Cardiac muscle cell (in vitro differentiated cells and primary cell): ENCODE data around the gene PSD2. TPM values are rescaled to one million over a fixed set of nuclear protein-coding genes. Genes with fewer than 3 reads are reported as not detected.

ENCODE experiments used
- DNase-seq, 2 donors: peaks; one replicate each; pipeline versions ENCODE4 v3.0.0 to v3.0.0-alpha.2; 2010 to 2017; ENCODE audit warnings: low read depth in 1 of 2, low spot score in 1 of 2
- H3K27ac ChIP-seq: fragments of 200-600 bp; sonication (generic); 2 replicates; pipeline ENCODE4 v1.5.1; 2016
- H3K27me3 ChIP-seq: fragments of 200-600 bp; sonication (generic); 2 replicates; pipeline ENCODE4 v1.6.0; 2016; ENCODE audit warnings: control low read depth
- H3K36me3 ChIP-seq: fragments of 200-600 bp; sonication (generic); 2 replicates; pipeline ENCODE4 v1.5.1; 2016; ENCODE audit warnings: control low read depth
- H3K4me1 ChIP-seq: fragments of 200-600 bp; sonication (generic); 2 replicates; pipeline ENCODE4 v1.8.1; 2017; ENCODE audit warnings: low read depth, mild to moderate bottlenecking, mixed run types
- H3K4me3 ChIP-seq: fragments of 200-600 bp; sonication (generic); 2 replicates; pipeline ENCODE4 v1.5.1; 2016; ENCODE audit warnings: mild to moderate bottlenecking
- H3K9me3 ChIP-seq: fragments of 200-600 bp; sonication (generic); 2 replicates; pipeline ENCODE4 v1.5.1; 2017; ENCODE audit warnings: low read depth, mild to moderate bottlenecking, control low read depth
- polyA plus RNA-seq: library from polyadenylated mRNA; unstranded; fragments of >200 nt; fragmentation: Nextera tagmentation; extraction: Ambion mirVana; gene quantifications from 2 replicates; pipeline ENCODE4 v1.2.1, GENCODE V29; 2016
- total RNA-seq: library from RNA; depleted of rRNA; stranded (reverse); fragments of >200 nt; gene quantifications from 2 replicates; pipeline ENCODE4 v1.2.3, GENCODE V29; 2016
- TF ChIP-seq, protein P1 (sequence below): IDR thresholded peaks from 2 replicates; pipeline ENCODE4 v1.5.1; 2012; ENCODE audit warnings: low read depth, mild to moderate bottlenecking, low read length

The PSD2 gene
- total and polyA plus RNA-seq, 2 experiments from 2014 or later: 0.04 to 0.48 TPM

DNA sequence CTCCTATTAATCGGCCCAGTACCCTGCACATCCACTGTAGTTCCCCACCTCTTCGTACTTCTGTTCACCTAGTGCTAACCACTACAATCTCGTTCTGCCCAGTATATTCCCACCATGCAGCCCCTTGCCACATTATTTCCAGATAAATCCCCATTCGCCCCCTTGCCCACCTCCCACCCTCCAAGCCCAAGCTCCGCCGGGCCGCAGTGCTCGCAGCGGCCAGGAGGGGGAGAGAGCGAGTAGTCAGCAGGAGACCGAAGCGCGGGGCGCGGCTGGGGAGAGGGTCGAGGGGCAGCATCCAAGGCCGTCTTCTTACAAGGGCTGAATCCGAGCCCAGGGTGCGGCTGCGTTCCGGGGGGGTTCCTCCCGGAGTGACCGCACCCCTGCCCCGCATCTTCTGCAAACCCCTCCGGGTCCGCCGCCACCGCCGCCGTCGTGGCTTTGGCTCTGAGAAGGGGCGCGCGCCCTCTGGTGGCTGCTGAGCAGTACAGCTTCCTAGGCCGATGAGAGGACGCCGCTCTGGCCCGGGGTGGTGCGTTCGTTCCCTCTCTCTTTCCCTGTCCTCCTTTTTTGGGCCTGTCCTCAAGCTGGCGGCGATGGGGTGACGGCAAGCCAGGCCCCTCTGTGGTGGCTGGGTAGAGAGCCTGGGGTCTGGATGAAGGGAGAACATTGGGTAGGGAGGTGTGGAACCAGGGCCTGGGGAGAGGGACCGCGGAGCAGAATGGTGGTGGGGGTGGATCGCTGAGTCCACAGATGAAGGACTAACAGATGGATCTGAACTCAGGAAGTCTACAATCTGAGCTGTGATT lies 30.0 kb upstream of the PSD2 start:
- Histone ChIP-seq H3K36me3 (no peaks in the 10 kb centered on the region), H3K4me1 (peaks cover 12% of the 10 kb centered on the region), H3K27me3 (peaks cover 16% of the 10 kb centered on the region), H3K9me3 (no peaks in the 10 kb centered on the region), H3K4me3 (peak overlapping the region; percentile 49), H3K27ac (no peak overlapping the region)
- TF ChIP-seq, protein P1, sequence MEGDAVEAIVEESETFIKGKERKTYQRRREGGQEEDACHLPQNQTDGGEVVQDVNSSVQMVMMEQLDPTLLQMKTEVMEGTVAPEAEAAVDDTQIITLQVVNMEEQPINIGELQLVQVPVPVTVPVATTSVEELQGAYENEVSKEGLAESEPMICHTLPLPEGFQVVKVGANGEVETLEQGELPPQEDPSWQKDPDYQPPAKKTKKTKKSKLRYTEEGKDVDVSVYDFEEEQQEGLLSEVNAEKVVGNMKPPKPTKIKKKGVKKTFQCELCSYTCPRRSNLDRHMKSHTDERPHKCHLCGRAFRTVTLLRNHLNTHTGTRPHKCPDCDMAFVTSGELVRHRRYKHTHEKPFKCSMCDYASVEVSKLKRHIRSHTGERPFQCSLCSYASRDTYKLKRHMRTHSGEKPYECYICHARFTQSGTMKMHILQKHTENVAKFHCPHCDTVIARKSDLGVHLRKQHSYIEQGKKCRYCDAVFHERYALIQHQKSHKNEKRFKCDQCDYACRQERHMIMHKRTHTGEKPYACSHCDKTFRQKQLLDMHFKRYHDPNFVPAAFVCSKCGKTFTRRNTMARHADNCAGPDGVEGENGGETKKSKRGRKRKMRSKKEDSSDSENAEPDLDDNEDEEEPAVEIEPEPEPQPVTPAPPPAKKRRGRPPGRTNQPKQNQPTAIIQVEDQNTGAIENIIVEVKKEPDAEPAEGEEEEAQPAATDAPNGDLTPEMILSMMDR: peak; percentile 81
- peak; percentile 80 to 90 for DNase-seq

DNA sequence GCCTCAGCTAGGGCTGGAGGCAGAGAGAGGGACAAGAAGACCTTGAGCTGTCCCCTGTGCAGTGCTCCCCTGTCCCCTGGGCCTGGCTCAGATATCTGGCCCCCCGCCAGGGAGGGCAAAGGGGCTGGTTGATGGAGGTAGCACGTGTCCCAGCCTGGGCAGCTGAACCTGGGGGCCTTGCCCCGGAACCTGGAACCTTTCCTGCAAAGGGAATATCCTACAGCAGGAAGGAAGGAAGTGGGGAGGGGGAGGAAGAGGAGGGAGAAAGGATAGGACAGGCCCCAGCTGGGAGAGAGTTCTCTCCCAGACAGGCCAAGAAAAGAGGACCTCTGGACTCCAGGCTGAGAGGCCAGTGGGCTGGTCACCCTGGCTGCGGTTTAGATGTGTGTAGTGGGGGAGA lies 27.6 kb upstream of the PSD2 start:
- H3K27ac ChIP-seq: no peak overlapping the region
- no peaks in the 10 kb centered on the region for H3K36me3 ChIP-seq
- no peak overlapping the region for H3K4me3 ChIP-seq
- peaks cover 16% of the 10 kb centered on the region for H3K27me3 ChIP-seq
- DNase-seq: no peak
- H3K9me3 ChIP-seq: no peaks in the 10 kb centered on the region
- peaks cover 3% of the 10 kb centered on the region for H3K4me1 ChIP-seq
- TF ChIP-seq, protein P1: no peak

DNA sequence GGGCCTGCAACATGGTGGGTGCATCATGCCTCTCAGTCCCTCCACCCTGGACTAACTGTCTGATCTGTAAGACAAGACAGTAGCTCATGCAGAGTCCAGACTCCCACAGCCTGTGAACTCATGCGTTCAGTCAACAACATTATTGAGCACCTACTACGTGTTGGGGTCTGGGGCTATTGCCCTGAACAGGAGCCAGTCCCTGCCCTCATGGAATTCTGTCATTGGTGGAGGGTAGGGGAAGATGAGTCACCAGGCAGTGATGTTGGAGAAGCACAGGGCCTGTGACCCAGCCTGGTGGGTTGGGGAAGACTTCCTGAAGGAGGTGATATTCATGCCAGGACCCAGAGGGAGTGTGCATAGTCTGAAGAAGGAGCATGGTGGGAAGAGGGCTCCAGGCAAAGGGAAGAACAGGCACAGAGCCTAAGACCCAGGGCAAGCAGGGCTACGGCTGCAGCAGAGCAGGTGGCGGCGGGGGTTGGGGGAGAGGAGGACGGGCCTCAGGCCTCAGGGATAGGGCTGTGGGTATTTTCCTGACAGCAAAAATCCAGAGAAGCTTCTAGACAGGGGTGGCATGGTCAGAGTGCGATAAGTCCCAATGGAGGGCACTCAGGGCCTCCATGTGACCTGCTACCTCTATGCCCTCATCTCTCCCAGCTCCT lies 26.7 kb upstream of the PSD2 start:
- no peak for DNase-seq
- no peak overlapping the region for H3K4me3 ChIP-seq
- H3K36me3 ChIP-seq: no peaks in the 10 kb centered on the region
- H3K4me1 ChIP-seq: no peaks in the 10 kb centered on the region
- TF ChIP-seq, protein P1: no peak
- H3K9me3 ChIP-seq: no peaks in the 10 kb centered on the region
- no peak overlapping the region for H3K27ac ChIP-seq
- peaks cover 12% of the 10 kb centered on the region for H3K27me3 ChIP-seq

DNA sequence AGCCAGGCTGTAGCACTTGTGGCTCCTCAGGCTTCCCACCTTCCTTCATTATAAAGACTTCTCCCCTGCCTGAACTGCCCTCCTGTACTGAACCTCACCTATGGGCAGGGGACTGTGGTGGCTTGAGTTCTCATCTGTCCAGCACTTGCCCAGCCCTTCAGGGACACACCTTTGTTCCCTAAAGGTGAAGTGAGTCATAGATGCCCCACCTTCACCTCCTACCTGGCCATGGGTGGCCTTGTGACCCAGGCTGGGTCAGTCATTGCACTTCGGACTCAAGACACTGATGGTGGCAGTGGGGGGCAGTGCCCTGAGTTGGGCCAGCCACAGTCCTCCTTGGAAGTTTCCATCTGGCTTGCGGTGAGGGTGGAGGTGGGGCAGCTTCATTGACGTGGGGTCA lies 26.1 kb upstream of the PSD2 start:
- Histone ChIP-seq H3K27ac (no peak overlapping the region), H3K9me3 (no peaks in the 10 kb centered on the region), H3K36me3 (no peaks in the 10 kb centered on the region), H3K27me3 (peaks cover 6% of the 10 kb centered on the region), H3K4me1 (no peaks in the 10 kb centered on the region), H3K4me3 (no peak overlapping the region)
- no peak for DNase-seq
- TF ChIP-seq, protein P1: no peak

DNA sequence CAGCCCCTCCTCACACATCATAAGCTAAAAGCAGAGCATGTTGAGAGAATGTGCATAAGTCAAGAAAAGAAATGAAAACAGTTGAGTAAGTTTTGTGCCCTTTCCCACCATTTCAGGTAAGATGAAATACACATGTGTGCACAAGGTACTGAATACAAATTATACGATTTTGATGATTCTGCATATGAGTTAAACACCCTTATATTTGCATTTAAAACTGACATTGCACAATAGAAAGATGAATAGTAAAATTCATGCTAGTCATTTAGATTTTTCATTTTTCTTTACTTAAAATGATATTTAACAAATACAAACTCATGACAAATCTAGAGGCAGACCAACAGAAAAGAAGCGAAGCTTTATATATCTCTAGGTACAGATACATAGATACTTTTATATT lies 24.9 kb upstream of the PSD2 start:
- Histone ChIP-seq H3K4me1 (no peaks in the 10 kb centered on the region), H3K36me3 (no peaks in the 10 kb centered on the region), H3K27me3 (no peaks in the 10 kb centered on the region), H3K27ac (no peak overlapping the region), H3K4me3 (no peak overlapping the region), H3K9me3 (no peaks in the 10 kb centered on the region)
- TF ChIP-seq, protein P1: no peak
- DNase-seq: no peak
